ENCODE results near the gene ENAH.

The ENAH gene

GRCh38 chr1:225691861-225692516 is 39.1 kb upstream of the ENAH start:
- Histone ChIP-seq H3F3A (ENCODE audit: low read depth) (no peaks in the 10 kb centered on the region), H4K20me1 (ENCODE audit: insufficient read depth, low read length, poor library complexity, severe bottlenecking) (no peaks in the 10 kb centered on the region), H3K9me3 (ENCODE audit: insufficient read depth, low read depth, low read length) (no peaks in the 10 kb centered on the region), H3K36me3 (ENCODE audit: insufficient read depth, low read length) (no peaks in the 10 kb centered on the region), H3K79me2 (ENCODE audit: insufficient read depth, low read length) (no peaks in the 10 kb centered on the region), H2AFZ (ENCODE audit: low read length) (no peak overlapping the region), H3K4me3 (ENCODE audit: low read length, poor library complexity, severe bottlenecking) (no peak overlapping the region), H3K4me2 (ENCODE audit: low read depth, low read length, poor library complexity, severe bottlenecking) (no peak overlapping the region), H3K9ac (ENCODE audit: low read depth, low read length, poor library complexity, severe bottlenecking) (no peak overlapping the region), H3K27me3 (ENCODE audit: insufficient read depth, low read length, poor library complexity, severe bottlenecking) (no peaks in the 10 kb centered on the region), H3K9me2 (replicated peaks; ENCODE audit: low read depth, low read length) (no peaks in the 10 kb centered on the region), H3K4me1 (ENCODE audit: insufficient read depth, low read length, poor library complexity, severe bottlenecking) (peaks cover 6% of the 10 kb centered on the region)
- TF ChIP-seq EZH2phosphoT487 (IDR thresholded peaks at IDR 0.05; ENCODE audit: borderline replicate concordance): no peak
- no peak for TF ChIP-seq CTCF (conservative IDR thresholded peaks at IDR 0.05; ENCODE audit: low read length)

GRCh38 chr1:225691377-225691776 is 38.5 kb upstream of the ENAH start:
- H2AFZ ChIP-seq (ENCODE audit: low read length): no peak overlapping the region
- no peaks in the 10 kb centered on the region for H3K36me3 ChIP-seq (ENCODE audit: insufficient read depth, low read length)
- H3K9me3 ChIP-seq (ENCODE audit: insufficient read depth, low read depth, low read length): no peaks in the 10 kb centered on the region
- no peak overlapping the region for H3K9ac ChIP-seq (ENCODE audit: low read depth, low read length, poor library complexity, severe bottlenecking)
- H3F3A ChIP-seq (ENCODE audit: low read depth): no peaks in the 10 kb centered on the region
- H3K27me3 ChIP-seq (ENCODE audit: insufficient read depth, low read length, poor library complexity, severe bottlenecking): no peaks in the 10 kb centered on the region
- H3K9me2 ChIP-seq (replicated peaks; ENCODE audit: low read depth, low read length): no peaks in the 10 kb centered on the region
- H3K4me3 ChIP-seq (ENCODE audit: low read length, poor library complexity, severe bottlenecking): no peak overlapping the region
- H3K4me1 ChIP-seq (ENCODE audit: insufficient read depth, low read length, poor library complexity, severe bottlenecking): peaks cover 6% of the 10 kb centered on the region
- no peaks in the 10 kb centered on the region for H4K20me1 ChIP-seq (ENCODE audit: insufficient read depth, low read length, poor library complexity, severe bottlenecking)
- no peak overlapping the region for H3K4me2 ChIP-seq (ENCODE audit: low read depth, low read length, poor library complexity, severe bottlenecking)
- H3K79me2 ChIP-seq (ENCODE audit: insufficient read depth, low read length): no peaks in the 10 kb centered on the region
- no peak for TF ChIP-seq CTCF (conservative IDR thresholded peaks at IDR 0.05; ENCODE audit: low read length)
- TF ChIP-seq EZH2phosphoT487 (IDR thresholded peaks at IDR 0.05; ENCODE audit: borderline replicate concordance): no peak

GRCh38 chr1:225689882-225690459 is 37.0 kb upstream of the ENAH start:
- Histone ChIP-seq H4K20me1 (ENCODE audit: insufficient read depth, low read length, poor library complexity, severe bottlenecking) (no peaks in the 10 kb centered on the region), H3K36me3 (ENCODE audit: insufficient read depth, low read length) (no peaks in the 10 kb centered on the region), H3K9me2 (replicated peaks; ENCODE audit: low read depth, low read length) (no peaks in the 10 kb centered on the region), H3K4me1 (ENCODE audit: insufficient read depth, low read length, poor library complexity, severe bottlenecking) (peaks cover 6% of the 10 kb centered on the region), H3K4me3 (ENCODE audit: low read length, poor library complexity, severe bottlenecking) (no peak overlapping the region), H3K9ac (ENCODE audit: low read depth, low read length, poor library complexity, severe bottlenecking) (no peak overlapping the region), H3F3A (ENCODE audit: low read depth) (no peaks in the 10 kb centered on the region), H3K9me3 (ENCODE audit: insufficient read depth, low read depth, low read length) (no peaks in the 10 kb centered on the region), H3K27me3 (ENCODE audit: insufficient read depth, low read length, poor library complexity, severe bottlenecking) (no peaks in the 10 kb centered on the region), H3K4me2 (ENCODE audit: low read depth, low read length, poor library complexity, severe bottlenecking) (no peak overlapping the region), H3K79me2 (ENCODE audit: insufficient read depth, low read length) (no peaks in the 10 kb centered on the region), H2AFZ (ENCODE audit: low read length) (no peak overlapping the region)
- TF ChIP-seq EZH2phosphoT487 (IDR thresholded peaks at IDR 0.05; ENCODE audit: borderline replicate concordance) (no peak), CTCF (conservative IDR thresholded peaks at IDR 0.05; ENCODE audit: low read length) (no peak)
